GM12801 (cell line): ENCODE measurements around the gene KNSTRN.

Source experiments
- TF ChIP-seq, protein P1 (sequence below): IDR thresholded peaks from one replicate; pipeline ENCODE4 v1.5.1; 2011; ENCODE audit warnings: control low read depth; ENCODE audit not compliant: insufficient read length; ENCODE audit errors: extremely low read depth

KNSTRN gene

DNA sequence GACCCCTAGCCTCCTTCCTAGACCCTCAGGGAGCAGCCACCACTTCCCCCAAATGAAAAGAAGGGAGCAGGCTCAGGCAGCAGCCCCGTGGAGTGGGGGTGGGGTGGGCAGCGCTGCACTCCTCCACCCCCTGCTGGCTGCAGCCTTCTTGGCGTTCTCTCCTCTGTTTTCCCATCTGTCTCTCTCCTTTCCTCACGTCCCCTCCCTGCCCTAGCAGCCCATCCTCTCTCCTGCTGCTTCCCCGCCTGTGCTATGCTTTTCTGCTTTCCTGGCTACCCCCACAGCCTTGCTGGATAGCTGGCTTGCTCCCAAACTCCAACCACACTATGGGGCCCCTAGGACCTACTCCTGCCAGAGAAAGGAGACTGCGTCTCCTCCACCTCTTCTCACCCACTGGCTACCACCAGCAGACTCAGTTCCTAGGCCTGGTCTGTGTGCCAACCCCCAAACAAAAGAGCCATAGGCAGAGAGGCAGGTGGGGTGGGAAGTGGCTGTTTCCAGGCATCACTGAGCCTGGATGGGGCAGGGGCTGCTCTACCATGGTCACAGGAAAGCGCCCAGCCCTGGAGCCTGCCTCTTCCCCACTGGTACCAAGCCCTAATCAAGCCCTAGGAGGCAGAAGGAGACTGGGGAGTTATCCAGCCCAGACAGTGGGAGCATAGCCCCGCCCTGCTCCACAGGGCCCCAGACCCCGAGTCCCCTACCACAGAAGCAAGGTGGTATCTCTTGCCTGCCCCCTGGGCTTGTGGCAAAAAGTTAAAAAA is 27.9 kb upstream of the KNSTRN start:
- TF ChIP-seq, protein P1, sequence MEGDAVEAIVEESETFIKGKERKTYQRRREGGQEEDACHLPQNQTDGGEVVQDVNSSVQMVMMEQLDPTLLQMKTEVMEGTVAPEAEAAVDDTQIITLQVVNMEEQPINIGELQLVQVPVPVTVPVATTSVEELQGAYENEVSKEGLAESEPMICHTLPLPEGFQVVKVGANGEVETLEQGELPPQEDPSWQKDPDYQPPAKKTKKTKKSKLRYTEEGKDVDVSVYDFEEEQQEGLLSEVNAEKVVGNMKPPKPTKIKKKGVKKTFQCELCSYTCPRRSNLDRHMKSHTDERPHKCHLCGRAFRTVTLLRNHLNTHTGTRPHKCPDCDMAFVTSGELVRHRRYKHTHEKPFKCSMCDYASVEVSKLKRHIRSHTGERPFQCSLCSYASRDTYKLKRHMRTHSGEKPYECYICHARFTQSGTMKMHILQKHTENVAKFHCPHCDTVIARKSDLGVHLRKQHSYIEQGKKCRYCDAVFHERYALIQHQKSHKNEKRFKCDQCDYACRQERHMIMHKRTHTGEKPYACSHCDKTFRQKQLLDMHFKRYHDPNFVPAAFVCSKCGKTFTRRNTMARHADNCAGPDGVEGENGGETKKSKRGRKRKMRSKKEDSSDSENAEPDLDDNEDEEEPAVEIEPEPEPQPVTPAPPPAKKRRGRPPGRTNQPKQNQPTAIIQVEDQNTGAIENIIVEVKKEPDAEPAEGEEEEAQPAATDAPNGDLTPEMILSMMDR, result no peak

DNA sequence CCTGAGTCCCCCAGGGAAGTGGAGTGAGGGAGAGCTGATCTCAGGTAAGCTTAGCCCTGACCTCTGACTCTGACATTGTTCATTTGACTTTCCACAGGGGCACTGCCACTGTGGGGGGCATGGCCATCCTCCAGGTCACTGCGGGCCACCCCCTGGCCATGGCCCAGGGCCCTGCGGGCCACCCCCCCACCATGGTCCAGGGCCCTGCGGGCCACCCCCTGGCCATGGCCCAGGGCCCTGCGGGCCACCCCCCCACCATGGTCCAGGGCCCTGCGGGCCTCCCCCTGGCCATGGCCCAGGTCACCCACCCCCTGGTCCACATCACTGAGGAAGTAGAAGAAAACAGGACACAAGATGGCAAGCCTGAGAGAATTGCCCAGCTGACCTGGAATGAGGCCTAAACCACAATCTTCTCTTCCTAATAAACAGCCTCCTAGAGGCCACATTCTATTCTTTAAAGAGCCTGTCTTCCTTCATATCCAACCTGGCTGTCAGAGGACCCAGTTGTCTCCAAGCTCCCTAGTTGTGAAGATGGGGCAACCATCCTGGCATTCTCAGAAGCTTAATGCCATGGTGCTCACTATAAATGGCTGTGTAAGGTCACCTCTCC is 26.4 kb upstream of the KNSTRN start:
- TF ChIP-seq, protein P1, result no peak

DNA sequence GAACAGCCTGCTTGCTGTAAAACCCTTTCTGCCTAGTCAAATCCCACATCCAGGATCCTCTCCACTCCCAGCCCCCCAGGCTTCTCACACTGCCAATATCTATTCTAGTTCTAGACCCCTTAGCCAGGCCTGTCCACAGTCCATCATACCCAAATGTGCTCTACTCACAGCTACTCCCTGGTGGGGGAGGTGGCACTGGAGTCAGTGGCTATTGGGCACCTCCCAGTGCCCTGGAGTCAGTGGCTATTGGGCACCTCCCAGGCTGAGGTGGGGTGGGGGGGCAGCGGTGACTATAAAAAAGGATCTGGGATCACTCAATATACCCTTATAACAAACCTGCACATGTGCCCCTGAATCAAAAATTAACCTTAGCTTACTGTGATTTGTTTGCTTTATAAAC is 25.3 kb upstream of the KNSTRN start:
- TF ChIP-seq, protein P1, result no peak

DNA sequence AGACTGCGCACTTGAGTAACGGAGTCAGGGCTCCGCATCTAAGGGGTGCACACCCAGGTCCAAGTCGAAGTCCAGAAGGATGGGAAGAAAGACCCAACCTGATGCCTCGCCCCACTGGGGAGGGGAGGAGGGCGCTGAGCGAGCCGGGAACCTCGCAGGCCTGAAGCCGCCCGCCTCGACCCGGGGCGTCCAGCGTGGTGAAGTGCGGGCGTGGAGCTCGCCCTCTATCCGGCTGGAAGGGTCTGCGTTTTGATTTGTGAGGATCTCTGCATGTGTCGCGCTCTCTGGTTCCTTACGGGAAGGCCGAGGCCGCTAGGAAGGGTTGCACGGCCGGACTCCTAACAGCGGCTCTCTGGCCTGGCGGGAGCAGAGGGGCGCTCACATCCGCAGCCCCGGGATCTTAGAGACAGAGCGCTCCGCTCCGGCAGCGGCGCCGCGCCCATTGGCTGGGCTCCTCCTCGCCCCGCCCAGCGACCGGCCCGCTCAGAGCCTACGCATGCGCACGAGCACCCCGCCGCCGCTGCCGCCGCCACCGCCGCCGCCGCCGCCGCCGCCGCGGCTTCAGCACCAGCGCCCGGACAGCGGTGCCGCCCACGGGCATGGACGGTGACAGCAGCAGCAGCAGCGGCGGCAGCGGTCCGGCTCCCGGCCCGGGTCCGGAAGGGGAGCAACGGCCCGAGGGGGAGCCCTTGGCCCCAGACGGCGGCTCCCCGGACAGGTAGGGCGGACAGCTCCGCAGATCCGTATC is 24.6 kb upstream of the KNSTRN start, which contains the start of gene DISP2:
DISP2 (plus strand) TSS at position 497 of the 748 bp plus-strand sequence; CDS start at position 600, 103 bp downstream.
- TF ChIP-seq, protein P1, result no peak

DNA sequence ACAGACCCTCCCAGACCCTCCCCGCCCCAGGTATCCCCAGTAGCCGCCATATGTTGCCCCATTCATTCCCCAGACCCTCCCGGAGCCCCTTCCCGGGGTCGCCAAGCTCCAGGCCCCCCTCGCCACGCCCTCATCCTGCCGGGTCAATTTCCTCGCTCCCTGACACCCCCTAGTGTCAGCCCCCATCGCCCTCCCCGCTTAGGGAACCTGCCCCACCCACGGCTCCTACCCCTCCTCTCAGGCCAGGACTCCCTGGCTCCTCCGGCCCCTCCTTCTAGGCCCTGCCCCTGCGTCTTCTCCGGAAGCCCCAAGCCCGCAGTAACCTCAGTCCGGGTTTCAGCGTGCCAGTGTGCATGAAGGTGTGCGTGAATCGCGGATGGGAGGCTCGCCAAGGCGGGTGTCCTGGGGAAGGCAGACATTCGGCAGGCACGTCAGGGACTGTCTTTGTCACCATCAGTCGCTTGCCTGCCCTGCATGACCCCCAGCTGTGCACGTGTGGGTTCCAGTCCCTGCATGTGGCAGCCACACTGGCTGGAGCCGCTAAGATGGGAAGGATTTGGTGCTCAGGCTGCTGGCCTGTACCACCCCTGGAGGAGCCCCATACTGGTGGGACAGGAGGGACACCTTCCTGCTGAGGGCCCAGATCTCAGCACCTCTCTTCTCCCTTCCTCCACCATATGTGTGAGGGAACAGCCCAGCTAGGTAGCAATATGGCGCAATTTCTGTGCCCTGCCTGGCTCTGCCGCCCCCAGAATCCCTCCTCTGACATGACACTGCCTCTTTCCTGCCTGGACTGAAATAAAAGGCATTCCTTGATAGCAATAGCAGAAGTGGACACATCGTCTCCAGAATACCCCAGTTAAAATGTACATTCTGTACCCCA is 23.8 kb upstream of the KNSTRN start:
- TF ChIP-seq, protein P1, result no peak

DNA sequence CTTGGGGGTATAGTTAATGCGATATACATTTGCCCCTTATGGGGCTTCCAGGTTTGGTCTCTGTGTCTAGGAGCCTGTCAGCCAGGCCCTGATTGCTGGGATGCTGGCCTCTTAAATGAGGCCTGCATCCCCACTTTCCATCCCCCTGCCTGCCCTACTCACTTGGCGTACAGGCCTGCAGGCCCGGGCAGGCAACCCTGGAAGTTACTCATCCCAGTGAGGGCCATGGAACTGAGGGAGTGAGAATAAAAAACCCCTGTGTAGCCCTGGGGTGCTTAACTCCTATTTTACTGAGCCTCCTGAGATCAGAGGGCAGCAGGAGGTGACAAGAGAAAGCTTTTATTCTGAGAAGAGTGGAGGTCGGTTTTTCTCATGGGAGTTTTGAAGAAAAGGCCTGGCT is 22.5 kb upstream of the KNSTRN start:
- TF ChIP-seq, protein P1, result no peak
